ENCODE measurements around the gene MRPS15.

Gene MRPS15

DNA sequence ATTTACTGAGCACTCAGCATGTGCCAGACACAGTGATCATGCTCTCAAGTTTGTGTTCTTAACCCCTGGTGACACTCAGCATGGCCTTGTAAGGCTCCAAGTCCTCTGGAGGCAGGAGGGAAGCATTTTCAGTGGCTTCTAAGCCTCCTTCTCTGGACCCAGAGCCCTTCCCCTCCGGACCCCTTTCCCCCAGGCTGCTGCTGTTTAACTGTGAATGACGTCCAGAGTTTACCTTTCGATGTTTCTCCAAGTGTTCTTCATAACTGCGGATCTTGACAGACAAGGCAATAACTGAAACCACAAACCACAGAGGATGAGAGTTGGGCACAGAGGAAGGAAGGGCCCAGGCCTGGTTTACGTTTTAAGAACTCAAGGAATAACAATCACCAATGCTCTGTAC is 6.5 kb downstream of the MRPS15 start:
- no peak for DNase-seq (ENCODE audit: low read depth)

GRCh38 chr1:36456391-36456928 is 7.7 kb downstream of the MRPS15 start:
- no peak for DNase-seq (ENCODE audit: low read depth)

- DNase-seq (ENCODE audit: low read depth): no peak
These were observed 8.8 kb downstream of the MRPS15 start for GRCh38 chr1:36455386-36455785.

DNA sequence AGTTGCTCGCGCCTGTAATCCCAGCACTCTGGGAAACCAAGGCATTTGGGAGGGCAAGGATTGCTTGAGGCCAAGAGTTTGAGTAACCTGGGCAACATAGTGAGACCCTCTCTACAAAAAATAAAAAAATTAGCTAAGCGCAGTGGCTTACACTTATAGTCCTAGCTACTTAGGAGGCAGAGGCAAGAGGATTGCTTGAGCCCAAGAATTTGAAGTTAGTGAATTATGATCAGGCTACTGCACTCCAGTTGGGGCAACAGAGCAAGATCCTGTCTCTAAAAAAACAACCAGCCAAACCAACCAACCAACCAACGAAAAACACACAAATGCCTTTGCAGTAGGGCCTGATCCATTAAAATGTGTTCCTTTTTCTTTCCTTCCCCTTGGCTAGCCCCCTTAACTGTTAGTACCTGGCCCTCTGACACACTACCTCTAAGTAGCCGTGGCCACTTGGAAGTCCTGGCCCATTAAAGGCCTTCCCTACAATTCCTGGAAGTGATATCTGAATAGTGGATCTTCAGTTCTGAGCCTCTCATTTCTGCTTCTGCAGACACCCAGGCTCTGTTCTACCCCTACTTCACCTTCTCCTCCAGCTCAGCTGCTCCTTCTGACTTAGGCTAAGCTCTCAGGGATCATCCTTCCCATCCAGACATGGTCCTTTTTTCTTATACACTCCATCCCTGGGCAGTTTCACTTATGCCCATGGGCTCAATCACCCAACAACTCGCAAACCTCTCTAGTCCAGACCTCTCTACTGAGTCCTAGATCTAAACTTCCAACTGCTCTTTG is 10.4 kb downstream of the MRPS15 start:
- DNase-seq (ENCODE audit: low read depth): no peak

DNA sequence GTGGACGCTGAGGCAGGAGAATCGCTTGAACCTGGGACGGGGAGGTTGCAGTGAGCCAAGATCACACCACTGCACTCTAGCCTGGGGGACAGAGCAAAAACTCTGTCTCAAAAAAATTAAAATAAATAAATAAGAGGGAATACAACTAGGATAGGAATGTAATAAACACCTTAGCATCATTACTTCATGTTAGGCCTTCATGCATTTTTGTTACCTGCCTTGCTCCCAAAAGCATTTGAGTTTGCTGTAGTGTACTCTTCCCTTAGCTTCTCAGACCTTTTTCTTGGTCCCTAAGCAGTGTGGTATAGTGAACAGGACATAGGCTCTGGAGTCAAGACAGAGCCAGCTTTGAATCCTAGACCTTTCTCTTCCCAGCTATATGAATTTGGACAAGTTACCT is 11.1 kb downstream of the MRPS15 start:
- DNase-seq (ENCODE audit: low read depth): no peak

GRCh38 chr1:36450919-36451305 is 13.3 kb downstream of the MRPS15 start:
- no peak for DNase-seq (ENCODE audit: low read depth)

DNA sequence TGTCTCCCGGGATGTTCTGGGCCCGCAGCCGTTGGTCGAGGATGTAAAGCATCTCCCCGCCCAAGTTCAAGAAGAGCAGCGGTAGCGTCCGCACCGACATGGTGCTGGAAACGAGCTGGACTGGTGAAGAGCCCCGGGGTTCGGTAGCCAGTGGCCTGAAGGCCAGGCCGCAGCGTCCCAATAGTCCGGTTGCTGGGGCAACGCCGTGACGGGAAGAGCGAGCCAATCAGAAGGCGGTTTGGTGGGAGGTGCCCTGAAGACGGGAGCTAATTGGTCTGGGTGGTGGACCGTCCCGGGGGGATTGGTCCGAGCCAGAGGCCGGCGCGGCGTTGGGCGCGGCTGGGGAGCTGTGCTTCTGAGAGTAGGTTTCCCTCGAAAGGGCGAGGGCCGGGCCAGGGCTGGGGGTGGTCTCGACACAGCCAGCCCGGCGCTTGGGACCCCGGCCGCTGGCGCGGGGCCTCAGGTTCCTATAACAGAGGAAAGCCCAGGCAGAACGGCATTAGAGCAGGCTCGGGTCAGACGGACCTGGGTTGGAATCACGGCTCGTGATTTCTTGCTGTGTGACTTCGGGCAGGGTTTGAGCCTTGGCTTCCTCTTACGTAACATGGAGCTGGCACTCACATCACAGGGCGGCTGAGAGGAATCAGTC is 13.8 kb downstream of the MRPS15 start, which contains the start of gene OSCP1:
TSS of gene OSCP1 (minus strand) at position 182 of the 649 bp plus-strand sequence. CDS start at position 100, 82 bp downstream.
- peak; percentile 96 for DNase-seq (ENCODE audit: low read depth)

- no peak for DNase-seq (ENCODE audit: low read depth)
These were observed 15.6 kb downstream of the MRPS15 start for GRCh38 chr1:36448530-36449056.

DNA sequence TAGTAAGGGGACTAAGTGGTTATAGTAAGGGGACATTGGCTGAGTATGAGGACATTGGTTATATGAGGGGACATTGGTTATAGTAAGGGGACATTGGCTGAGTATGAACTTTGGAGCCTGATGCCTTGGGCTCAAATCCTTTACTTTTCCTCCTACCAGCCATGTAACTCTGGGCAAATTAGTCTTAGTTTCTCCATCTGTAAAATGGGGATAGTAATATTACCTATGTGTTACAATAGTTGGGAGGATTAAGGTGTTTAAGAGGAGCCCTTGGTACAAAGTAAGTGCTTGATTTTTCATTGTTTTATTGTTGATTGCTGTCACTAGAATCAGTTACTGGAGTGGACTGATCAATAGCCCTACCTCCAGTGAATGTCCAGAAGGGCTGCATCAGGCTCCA is 16.7 kb downstream of the MRPS15 start:
- DNase-seq (ENCODE audit: low read depth): no peak

- no peak for DNase-seq (ENCODE audit: low read depth)
These were observed 17.4 kb downstream of the MRPS15 start for GRCh38 chr1:36446746-36447145.

DNA sequence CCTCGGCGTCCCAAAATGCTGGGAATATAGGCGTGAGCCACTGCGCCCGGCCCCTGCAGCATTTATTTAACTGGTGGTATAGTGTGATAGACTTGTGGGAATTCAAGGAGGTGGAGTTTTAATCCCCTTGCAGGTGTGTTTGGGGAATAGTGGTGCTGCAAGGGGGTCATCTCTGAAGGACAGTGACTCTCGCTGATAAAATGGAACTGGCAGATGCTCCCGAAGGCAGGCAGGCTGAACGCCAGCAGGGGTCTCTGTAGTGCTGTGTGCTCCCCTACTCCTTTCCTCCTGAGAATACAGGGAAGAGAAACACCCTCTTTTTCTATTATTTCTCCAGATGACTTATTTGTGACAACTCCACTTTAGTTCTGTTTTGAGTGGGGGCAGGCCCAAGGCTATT is 17.9 kb downstream of the MRPS15 start:
- peak; percentile 31 for DNase-seq (ENCODE audit: low read depth)

GRCh38 chr1:36443297-36443696 is 20.9 kb downstream of the MRPS15 start:
- no peak for DNase-seq (ENCODE audit: low read depth)

GRCh38 chr1:36442337-36442736 is 21.8 kb downstream of the MRPS15 start:
- DNase-seq (ENCODE audit: low read depth): no peak

- no peak for DNase-seq (ENCODE audit: low read depth)
These were observed 23.5 kb downstream of the MRPS15 start for GRCh38 chr1:36440646-36441045.

DNA sequence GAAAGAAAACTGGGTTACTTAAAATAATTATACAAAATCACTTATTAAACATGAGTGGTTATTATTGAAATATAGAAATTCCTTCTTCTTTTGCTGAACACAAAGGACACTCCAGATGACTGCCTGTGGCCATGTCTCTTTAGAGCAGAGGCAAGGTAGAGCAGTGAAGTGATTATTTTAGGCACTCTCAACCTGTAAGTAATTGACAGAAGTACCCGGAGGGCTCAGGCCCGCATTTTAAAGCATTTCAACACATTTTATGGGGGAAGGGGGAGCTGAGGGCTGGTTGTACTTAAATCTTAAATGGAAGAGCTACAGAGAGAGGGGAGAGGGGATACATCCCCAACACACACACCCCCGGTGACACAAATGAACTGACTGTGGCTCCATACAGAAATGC is 24.1 kb downstream of the MRPS15 start:
- DNase-seq (ENCODE audit: low read depth): no peak

- no peak for DNase-seq (ENCODE audit: low read depth)
These were observed 25.5 kb downstream of the MRPS15 start for GRCh38 chr1:36438715-36439114.

GRCh38 chr1:36436821-36437220 is 27.4 kb downstream of the MRPS15 start:
- peak; percentile 71 for DNase-seq (ENCODE audit: low read depth)

DNA sequence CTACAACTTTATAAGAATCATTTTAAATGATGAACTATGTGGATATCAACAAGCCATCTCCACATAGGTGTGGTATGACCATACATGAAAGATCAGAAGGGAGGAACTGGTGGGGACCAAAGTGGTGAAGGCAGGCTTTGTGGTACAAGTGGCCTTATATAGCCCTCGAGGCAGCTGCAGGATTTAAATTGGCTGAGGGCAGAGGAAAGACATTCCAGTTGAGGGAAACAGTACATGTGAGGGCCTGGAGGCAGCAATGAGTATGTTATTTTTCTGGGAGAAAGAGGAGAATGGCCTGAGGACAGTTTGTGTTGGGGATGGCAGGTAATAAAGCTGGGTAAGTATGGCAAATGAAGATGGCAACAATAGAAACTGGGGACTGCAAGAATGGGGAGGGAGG is 31.1 kb downstream of the MRPS15 start:
- no peak for DNase-seq (ENCODE audit: low read depth)

- DNase-seq (ENCODE audit: low read depth): no peak
These were observed 31.6 kb downstream of the MRPS15 start for GRCh38 chr1:36432616-36433015.

DNA sequence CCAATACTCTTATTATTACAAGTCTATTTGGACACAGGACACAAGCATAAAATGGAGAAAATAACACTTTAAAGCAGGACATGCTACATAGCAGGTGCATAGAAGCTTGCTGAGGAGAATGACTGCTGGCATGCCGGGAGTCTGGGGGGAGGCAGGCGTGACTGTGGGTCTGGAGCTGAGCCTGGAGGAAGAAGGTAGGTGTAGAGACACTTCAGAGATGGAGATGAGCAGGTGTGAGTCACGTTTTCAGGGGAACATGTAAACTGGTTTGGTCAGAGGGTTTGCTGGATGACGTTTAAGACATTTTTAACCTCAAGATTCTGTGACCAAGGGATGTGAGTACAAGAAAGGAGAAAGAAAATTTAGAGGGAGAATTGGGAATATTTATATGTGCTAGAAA is 38.4 kb downstream of the MRPS15 start:
- peak; percentile 40 for DNase-seq (ENCODE audit: low read depth)

DNA sequence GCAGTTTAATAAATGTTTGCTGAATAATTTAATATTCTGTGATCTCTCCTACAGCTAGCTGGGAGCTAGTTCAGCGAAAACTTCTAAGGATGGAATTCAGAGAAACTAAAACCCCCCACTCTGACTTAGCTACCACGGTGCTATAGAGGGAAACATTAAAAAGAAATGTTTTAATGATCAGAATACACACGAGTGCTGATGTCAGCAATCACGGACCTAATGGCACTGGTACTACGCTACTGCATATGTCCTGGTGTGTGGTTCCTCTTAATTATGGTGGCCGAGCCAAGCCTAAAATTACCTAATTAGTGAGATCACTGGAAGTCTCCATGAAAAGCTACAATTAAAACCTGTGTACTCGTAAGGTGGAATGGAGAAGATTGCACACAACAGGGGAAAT is 42.5 kb downstream of the MRPS15 start:
- DNase-seq (ENCODE audit: low read depth): no peak

DNA sequence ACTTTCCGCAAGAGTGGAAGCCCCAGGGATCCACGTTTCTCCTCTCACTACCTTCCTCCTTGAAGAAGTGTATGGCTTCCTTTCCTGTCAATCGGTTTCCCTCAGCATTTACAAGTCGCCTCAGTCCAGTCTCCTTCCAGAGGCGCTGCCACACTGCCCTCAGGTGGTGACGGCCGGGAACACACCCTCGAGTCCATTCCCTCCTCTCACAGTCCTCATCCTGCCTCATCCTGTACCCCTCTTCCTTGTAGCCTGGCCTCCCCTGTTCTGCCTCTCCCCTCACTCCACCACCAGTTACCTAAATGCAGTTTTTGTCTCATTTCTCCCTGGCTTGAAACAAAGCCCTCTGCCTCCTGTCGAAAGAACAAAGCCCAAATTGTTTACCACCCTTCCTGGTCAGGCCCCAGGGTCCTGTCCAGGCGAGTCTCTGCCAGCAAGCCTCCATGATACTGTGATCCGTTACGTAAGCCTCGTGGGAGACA is 43.3 kb downstream of the MRPS15 start:
- DNase-seq (ENCODE audit: low read depth): peak; percentile 90

DNA sequence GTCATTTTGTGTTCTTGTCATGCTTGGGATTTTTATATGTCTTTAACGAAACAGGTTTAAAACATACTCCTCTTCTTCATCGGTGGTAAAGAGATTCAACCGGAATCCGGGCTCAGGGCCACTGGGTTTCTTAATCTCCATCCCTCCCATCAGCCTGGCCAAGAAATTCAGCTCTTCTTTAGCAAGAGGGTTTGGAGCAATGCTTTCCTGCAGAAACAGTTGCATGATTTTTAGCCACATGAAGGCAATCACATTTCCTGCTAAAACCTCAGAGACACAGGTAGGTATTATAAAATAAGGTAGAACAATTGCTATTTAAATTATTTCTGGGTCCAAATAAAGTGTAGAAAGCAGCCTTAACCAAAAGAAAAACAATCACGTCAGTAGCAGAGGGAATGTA is 43.8 kb downstream of the MRPS15 start:
- no peak for DNase-seq (ENCODE audit: low read depth)
